Fibroblast of the aortic adventitia (primary cell): Measurements from ENCODE around the gene CFAP97D1. TPM values are rescaled to one million over a fixed set of nuclear protein-coding genes. Genes with fewer than 3 reads are reported as not detected.

Experiments used
- DNase-seq: peaks from one replicate; pipeline ENCODE4 v3.0.0-alpha.2; 2010; ENCODE audit warnings: low read depth
- H3K4me3 ChIP-seq: 2 replicates; pipeline ENCODE4 v1.5.1; 2011; ENCODE audit warnings: low read depth, mild to moderate bottlenecking, control low read depth, low read length, moderate library complexity
- CTCF ChIP-seq: IDR thresholded peaks from 2 replicates; pipeline ENCODE4 v1.5.1; 2011; ENCODE audit warnings: mild to moderate bottlenecking, low read length, control low read depth, inconsistent platforms; ENCODE audit not compliant: insufficient read depth
- total RNA-seq: library from RNA; depleted of rRNA; stranded (reverse); fragments of >200 nt; gene quantifications from 2 replicates; pipeline ENCODE4 v1.2.3, GENCODE V29; 2012; ENCODE audit warnings: low replicate concordance

Gene CFAP97D1
- total RNA-seq, 1 donor: not detected

- no peak for TF ChIP-seq CTCF
- no peak for DNase-seq
- no peak overlapping the region for H3K4me3 ChIP-seq
Measured at GRCh38 chr17:43771463-43771862, 8.8 kb upstream of the CFAP97D1 start.

GRCh38 chr17:43772877-43773648 is 7.2 kb upstream of the CFAP97D1 start:
- DNase-seq: peak; percentile 47
- no peak overlapping the region for H3K4me3 ChIP-seq
- TF ChIP-seq CTCF: no peak

GRCh38 chr17:43774304-43775250 is 5.7 kb upstream of the CFAP97D1 start:
- no peak for TF ChIP-seq CTCF
- H3K4me3 ChIP-seq: no peak overlapping the region
- DNase-seq: no peak

- H3K4me3 ChIP-seq: peak within 1 kb of the TSS; percentile 91
- DNase-seq: peak; percentile 89
- no peak for TF ChIP-seq CTCF
Measured at GRCh38 chr17:43778337-43779144, 1.7 kb upstream of the CFAP97D1 start, which contains the start of gene DUSP3. DUSP3 (minus strand) TSS chr17:43778977; CDS start chr17:43778924, 53 bp downstream.

- peak overlapping the region; percentile 91 for H3K4me3 ChIP-seq
- DNase-seq: no peak
- TF ChIP-seq CTCF: peak; percentile 2
Measured at GRCh38 chr17:43779145-43780125, 800 bp upstream of the CFAP97D1 start.
